Transverse colon (tissue), 4 donors: ENCODE data around the gene FRAS1.

Source experiments
- CTCF ChIP-seq, 5 experiments: fragments of 200-600 bp in 3 of 5; fragments of 450-650 bp in 2 of 5; sonication (generic) in 3 of 5; IDR thresholded peaks; 1 replicate in 2 of 5; 2 replicates in 3 of 5; pipeline ENCODE4 v1.5.1; 2016 to 2017; ENCODE audit warnings: antibody characterized with exemption in 5 of 5, inconsistent platforms in 3 of 5, mild to moderate bottlenecking in 2 of 5, moderate library complexity in 1 of 5
- POLR2A ChIP-seq: fragments of 450-650 bp; IDR thresholded peaks from one replicate; pipeline ENCODE4 v1.6.1; 2016; ENCODE audit warnings: antibody characterized with exemption, mild to moderate bottlenecking, moderate library complexity
- POLR2AphosphoS5 ChIP-seq, 3 donors: sonication (generic); formaldehyde crosslinking; IDR thresholded peaks; one replicate each; pipeline ENCODE4 v1.6.1; 2016; ENCODE audit warnings: antibody characterized with exemption in 3 of 3

- TF ChIP-seq CTCF (IDR thresholded peaks at IDR 0.05) = no peak
- TF ChIP-seq POLR2A = no peak
- TF ChIP-seq POLR2AphosphoS5 (IDR thresholded peaks at IDR 0.05) = no peak
Measured at GRCh38 chr4:78199984-78200383, 142.9 kb downstream of the FRAS1 start.
